Measurements from ENCODE around the gene ANKHD1. TPM values are rescaled to one million over a fixed set of nuclear protein-coding genes. Genes with fewer than 3 reads are reported as not detected.

Gene ANKHD1
- total RNA-seq (2012; rRNA removed) = 38.9 and 46.9 TPM in 2 replicates

- Histone ChIP-seq H3K4me2 (ENCODE audit: low read length) (peak within 1 kb of the TSS; percentile 86), H3K9me3 (replicated peaks; ENCODE audit: low read length) (no peaks in the 10 kb centered on the region), H3K4me3 (ENCODE audit: low read length) (peak within 1 kb of the TSS; percentile 83), H3K36me3 (ENCODE audit: insufficient read depth, low read length) (peaks cover 5% of the 10 kb centered on the region), H3K9ac (ENCODE audit: low read depth, low read length) (peak within 1 kb of the TSS; percentile 91), H3K27me3 (ENCODE audit: control insufficient read depth, insufficient read depth, low read length) (no peaks in the 10 kb centered on the region), H3K4me1 (ENCODE audit: control insufficient read depth, insufficient read depth, low read length) (peaks cover 13% of the 10 kb centered on the region)
Measured at GRCh38 chr5:140401362-140402257, at the start of gene ANKHD1. TSS of gene ANKHD1 (plus strand) at chr5:140401833. CDS start at chr5:140401968, 135 bp downstream.

DNA sequence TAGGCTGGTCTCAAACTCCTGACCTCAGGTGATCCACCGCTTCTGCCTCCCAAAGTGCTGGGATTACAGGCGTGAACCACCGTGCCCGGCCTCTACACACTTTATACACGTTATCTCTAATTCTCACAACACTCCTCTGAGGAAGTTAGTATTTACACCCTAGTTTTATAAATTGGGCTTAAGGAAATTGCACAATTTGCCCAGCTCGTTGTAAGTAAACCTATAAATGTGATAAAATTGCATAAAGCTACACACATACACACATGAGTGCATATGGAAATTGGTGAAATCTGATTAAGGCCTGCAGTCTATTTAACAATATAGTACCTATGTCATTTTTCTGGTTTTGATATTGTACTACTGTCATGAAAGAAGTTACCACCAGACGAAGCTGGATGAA, 46.1 kb upstream of the ANKHD1 start:
- H3K9ac ChIP-seq (ENCODE audit: low read depth, low read length) = no peak overlapping the region
- H3K27me3 ChIP-seq (ENCODE audit: control insufficient read depth, insufficient read depth, low read length) = no peaks in the 10 kb centered on the region
- H3K4me1 ChIP-seq (ENCODE audit: control insufficient read depth, insufficient read depth, low read length) = peaks cover 7% of the 10 kb centered on the region
- no peak overlapping the region for H3K4me3 ChIP-seq (ENCODE audit: low read length)
- H3K4me2 ChIP-seq (ENCODE audit: low read length) = no peak overlapping the region
- no peaks in the 10 kb centered on the region for H3K9me3 ChIP-seq (replicated peaks; ENCODE audit: low read length)
- H3K36me3 ChIP-seq (ENCODE audit: insufficient read depth, low read length) = no peaks in the 10 kb centered on the region

DNA sequence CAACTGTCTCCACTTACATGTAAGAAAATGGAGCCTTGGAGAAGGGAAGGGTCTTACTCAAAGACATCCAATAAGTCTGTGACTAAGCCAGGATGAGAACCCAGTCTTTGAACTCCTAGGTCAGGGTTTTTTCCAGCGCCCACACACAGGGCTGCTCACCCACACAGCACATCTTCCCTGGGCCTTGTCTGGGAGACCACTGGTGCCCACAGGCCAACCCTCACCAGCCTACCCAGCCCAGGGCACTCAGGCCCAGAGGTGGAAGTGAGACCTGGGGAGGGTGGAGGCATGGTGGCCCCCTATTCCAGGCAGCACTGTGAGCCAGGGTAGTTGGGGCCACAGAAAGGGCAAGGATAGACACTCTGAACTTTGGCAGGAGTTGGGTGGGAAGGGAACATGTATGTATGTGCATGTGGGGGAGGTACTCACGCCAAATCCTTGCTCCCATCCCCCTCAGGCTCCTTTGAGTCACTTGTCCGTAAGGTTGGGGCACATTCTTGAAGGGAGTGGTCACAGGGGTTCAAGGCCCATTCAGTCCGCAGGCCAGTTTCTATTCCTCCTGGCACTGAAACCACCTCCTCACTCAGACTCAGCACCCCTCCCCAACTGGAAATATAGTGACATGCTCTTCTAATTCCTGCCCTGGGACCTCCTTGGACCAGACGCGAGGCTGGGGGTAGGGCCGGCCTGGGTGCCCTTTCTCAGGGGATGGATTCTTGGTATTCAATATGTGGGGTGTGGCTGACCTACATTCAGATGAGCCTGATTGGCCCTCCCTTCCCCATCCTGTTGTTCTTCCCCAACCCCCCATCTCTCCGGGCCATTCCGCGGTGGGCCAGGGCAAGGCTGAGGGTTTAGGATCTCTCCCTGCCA, 44.5 kb upstream of the ANKHD1 start:
- no peak overlapping the region for H3K4me3 ChIP-seq (ENCODE audit: low read length)
- no peaks in the 10 kb centered on the region for H3K27me3 ChIP-seq (ENCODE audit: control insufficient read depth, insufficient read depth, low read length)
- H3K4me2 ChIP-seq (ENCODE audit: low read length) = peak overlapping the region; percentile 73
- H3K9me3 ChIP-seq (replicated peaks; ENCODE audit: low read length) = no peaks in the 10 kb centered on the region
- H3K4me1 ChIP-seq (ENCODE audit: control insufficient read depth, insufficient read depth, low read length) = peaks cover 7% of the 10 kb centered on the region
- no peaks in the 10 kb centered on the region for H3K36me3 ChIP-seq (ENCODE audit: insufficient read depth, low read length)
- no peak overlapping the region for H3K9ac ChIP-seq (ENCODE audit: low read depth, low read length)

DNA sequence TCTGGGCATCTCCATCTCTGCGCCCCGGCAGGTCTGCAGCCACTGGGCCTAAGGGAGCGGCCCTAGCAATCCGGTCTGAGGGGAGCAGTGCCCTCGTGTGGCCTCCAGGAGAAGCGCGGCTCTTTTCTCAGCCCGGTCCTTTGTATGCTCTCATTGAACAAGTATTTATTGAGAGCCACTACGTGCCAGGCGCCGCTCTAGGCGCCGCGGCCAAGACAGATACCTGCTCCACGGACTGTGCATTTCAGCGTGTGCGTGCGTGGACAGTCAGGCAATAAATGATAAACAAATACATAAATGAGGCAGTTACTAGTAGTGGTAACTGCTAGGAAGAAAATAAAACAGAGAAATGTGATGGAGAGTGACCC, 43.9 kb upstream of the ANKHD1 start:
- Histone ChIP-seq H3K4me1 (ENCODE audit: control insufficient read depth, insufficient read depth, low read length) (peaks cover 7% of the 10 kb centered on the region), H3K9ac (ENCODE audit: low read depth, low read length) (peak overlapping the region; percentile 1), H3K27me3 (ENCODE audit: control insufficient read depth, insufficient read depth, low read length) (no peaks in the 10 kb centered on the region), H3K4me2 (ENCODE audit: low read length) (peak overlapping the region; percentile 73), H3K4me3 (ENCODE audit: low read length) (peak overlapping the region; percentile 34), H3K9me3 (replicated peaks; ENCODE audit: low read length) (no peaks in the 10 kb centered on the region), H3K36me3 (ENCODE audit: insufficient read depth, low read length) (no peaks in the 10 kb centered on the region)

DNA sequence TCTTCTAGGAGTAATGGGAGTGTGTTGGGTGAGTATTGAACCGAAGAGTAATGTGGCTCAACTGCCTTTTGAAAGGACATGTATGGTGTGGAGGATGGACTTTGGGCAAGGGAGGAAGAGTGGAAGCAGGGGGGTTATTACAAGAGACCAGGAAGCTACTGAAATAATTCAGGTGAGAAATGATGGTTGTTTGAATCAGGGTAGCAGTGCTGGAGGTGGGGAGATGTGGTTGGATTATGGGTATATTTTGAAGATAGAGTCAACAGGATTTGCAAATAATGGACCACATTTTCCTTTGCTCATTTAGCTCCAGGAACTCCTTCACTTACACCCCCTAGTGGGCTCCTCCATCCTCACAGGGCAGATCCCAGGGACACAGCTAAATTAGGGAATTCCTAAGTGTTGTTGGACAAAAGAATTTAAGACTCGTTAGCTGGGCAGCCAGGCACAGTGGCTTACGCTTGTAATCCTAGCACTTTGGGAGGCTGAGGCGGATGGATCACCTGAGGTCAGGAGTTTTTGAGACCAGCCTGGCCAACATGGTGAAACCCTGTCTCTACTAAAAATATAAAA, 42.8 kb upstream of the ANKHD1 start:
- no peaks in the 10 kb centered on the region for H3K9me3 ChIP-seq (replicated peaks; ENCODE audit: low read length)
- H3K27me3 ChIP-seq (ENCODE audit: control insufficient read depth, insufficient read depth, low read length) = no peaks in the 10 kb centered on the region
- H3K4me3 ChIP-seq (ENCODE audit: low read length) = no peak overlapping the region
- H3K4me1 ChIP-seq (ENCODE audit: control insufficient read depth, insufficient read depth, low read length) = peaks cover 11% of the 10 kb centered on the region
- H3K9ac ChIP-seq (ENCODE audit: low read depth, low read length) = no peak overlapping the region
- no peaks in the 10 kb centered on the region for H3K36me3 ChIP-seq (ENCODE audit: insufficient read depth, low read length)
- H3K4me2 ChIP-seq (ENCODE audit: low read length) = no peak overlapping the region

DNA sequence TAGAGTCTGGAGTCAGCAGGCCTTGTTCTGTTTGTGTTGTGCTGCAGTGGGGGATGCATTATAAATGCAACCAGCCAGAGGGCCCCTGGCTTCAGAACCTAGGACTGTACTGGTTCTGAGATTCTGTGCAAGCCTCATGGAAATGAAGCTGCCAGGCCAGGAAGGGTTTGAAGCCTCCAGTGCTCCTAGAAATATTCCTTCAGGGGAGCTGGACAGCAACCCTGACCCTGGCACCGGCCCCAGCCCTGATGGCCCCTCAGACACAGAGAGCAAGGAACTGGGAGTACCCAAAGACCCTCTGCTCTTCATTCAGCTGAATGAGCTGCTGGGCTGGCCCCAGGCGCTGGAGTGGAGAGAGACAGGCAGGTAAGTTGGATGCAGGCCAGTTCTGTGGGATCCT, 41.5 kb upstream of the ANKHD1 start, which contains the start of gene SLC4A9:
SLC4A9 (plus strand) TSS at position 94 of the 400 bp plus-strand sequence; CDS start at position 137, 43 bp downstream.
- Histone ChIP-seq H3K4me3 (ENCODE audit: low read length) (no peak within 1 kb of the TSS), H3K4me1 (ENCODE audit: control insufficient read depth, insufficient read depth, low read length) (peaks cover 11% of the 10 kb centered on the region), H3K36me3 (ENCODE audit: insufficient read depth, low read length) (no peaks in the 10 kb centered on the region), H3K9me3 (replicated peaks; ENCODE audit: low read length) (no peaks in the 10 kb centered on the region), H3K27me3 (ENCODE audit: control insufficient read depth, insufficient read depth, low read length) (peaks cover 2% of the 10 kb centered on the region), H3K9ac (ENCODE audit: low read depth, low read length) (no peak within 1 kb of the TSS), H3K4me2 (ENCODE audit: low read length) (no peak within 1 kb of the TSS)

DNA sequence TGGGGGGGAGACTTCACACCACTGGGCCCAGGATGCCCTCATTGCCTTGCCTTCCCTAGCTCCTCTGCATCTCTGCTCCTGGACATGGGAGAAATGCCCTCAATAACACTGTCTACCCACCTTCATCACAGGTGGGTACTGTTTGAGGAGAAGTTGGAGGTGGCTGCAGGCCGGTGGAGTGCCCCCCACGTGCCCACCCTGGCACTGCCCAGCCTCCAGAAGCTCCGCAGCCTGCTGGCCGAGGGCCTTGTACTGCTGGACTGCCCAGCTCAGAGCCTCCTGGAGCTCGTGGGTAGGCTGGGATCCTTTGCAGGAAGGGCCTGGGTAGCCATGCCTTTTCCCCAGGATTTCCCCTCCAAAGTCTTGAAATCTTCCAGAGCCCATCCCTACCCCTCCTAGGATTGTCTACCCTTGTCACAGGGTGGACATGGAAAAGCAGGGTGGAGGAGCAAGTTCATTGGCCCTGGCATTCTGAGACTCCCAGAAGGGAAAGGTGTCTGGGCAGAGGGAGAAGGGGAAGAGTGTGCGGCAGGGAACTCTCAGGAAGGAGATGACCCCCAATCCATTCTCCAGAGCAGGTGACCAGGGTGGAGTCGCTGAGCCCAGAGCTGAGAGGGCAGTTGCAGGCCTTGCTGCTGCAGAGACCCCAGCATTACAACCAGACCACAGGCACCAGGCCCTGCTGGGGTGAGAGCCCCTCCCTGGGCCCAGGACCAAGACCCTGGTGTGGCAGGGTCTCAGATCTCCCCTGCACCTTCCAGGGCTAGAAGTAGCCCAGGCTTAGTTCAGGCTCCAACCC, 40.8 kb upstream of the ANKHD1 start:
- Histone ChIP-seq H3K36me3 (ENCODE audit: insufficient read depth, low read length) (no peaks in the 10 kb centered on the region), H3K27me3 (ENCODE audit: control insufficient read depth, insufficient read depth, low read length) (peaks cover 3% of the 10 kb centered on the region), H3K9ac (ENCODE audit: low read depth, low read length) (no peak overlapping the region), H3K4me2 (ENCODE audit: low read length) (no peak overlapping the region), H3K9me3 (replicated peaks; ENCODE audit: low read length) (no peaks in the 10 kb centered on the region), H3K4me1 (ENCODE audit: control insufficient read depth, insufficient read depth, low read length) (peaks cover 11% of the 10 kb centered on the region), H3K4me3 (ENCODE audit: low read length) (no peak overlapping the region)

DNA sequence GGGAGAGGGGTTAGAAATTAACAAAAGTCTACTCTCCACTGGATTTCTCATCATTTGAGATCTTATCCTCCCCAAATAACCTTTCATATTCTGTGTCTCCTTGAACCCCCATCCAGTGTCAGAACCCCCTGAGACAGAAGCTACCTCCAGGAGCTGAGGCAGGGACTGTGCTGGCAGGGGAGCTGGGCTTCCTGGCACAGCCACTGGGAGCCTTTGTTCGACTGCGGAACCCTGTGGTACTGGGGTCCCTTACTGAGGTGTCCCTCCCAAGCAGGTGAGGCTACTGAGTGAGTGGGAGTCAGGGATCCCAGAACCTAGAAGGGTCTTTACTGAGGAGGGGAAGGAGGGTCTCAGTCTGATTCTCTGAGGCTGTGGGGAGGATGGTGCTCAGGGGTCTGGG, 39.7 kb upstream of the ANKHD1 start:
- no peak overlapping the region for H3K4me3 ChIP-seq (ENCODE audit: low read length)
- H3K9me3 ChIP-seq (replicated peaks; ENCODE audit: low read length) = no peaks in the 10 kb centered on the region
- H3K4me2 ChIP-seq (ENCODE audit: low read length) = no peak overlapping the region
- no peak overlapping the region for H3K9ac ChIP-seq (ENCODE audit: low read depth, low read length)
- H3K36me3 ChIP-seq (ENCODE audit: insufficient read depth, low read length) = no peaks in the 10 kb centered on the region
- peaks cover 7% of the 10 kb centered on the region for H3K27me3 ChIP-seq (ENCODE audit: control insufficient read depth, insufficient read depth, low read length)
- peaks cover 10% of the 10 kb centered on the region for H3K4me1 ChIP-seq (ENCODE audit: control insufficient read depth, insufficient read depth, low read length)

DNA sequence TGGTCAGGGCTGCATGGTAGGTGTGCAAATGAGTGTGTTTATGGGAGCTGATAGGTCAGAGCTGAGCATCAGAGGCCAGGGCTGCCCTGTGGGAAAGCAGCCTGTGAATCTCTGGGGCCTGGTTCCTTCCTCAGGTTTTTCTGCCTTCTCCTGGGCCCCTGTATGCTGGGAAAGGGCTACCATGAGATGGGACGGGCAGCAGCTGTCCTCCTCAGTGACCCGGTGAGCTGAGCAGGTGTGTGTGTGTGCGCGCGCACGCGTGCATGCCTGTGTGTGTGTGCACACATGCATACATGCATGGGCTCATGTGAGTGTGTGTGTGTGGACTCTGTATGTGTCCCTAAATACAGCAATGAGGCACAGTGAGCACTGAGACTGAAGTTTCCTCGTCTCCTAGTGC, 39.3 kb upstream of the ANKHD1 start:
- Histone ChIP-seq H3K4me2 (ENCODE audit: low read length) (no peak overlapping the region), H3K4me3 (ENCODE audit: low read length) (no peak overlapping the region), H3K27me3 (ENCODE audit: control insufficient read depth, insufficient read depth, low read length) (peaks cover 7% of the 10 kb centered on the region), H3K4me1 (ENCODE audit: control insufficient read depth, insufficient read depth, low read length) (peaks cover 6% of the 10 kb centered on the region), H3K9me3 (replicated peaks; ENCODE audit: low read length) (no peaks in the 10 kb centered on the region), H3K9ac (ENCODE audit: low read depth, low read length) (no peak overlapping the region), H3K36me3 (ENCODE audit: insufficient read depth, low read length) (no peaks in the 10 kb centered on the region)

- H3K27me3 ChIP-seq (ENCODE audit: control insufficient read depth, insufficient read depth, low read length) = peaks cover 7% of the 10 kb centered on the region
- no peaks in the 10 kb centered on the region for H3K36me3 ChIP-seq (ENCODE audit: insufficient read depth, low read length)
- H3K9me3 ChIP-seq (replicated peaks; ENCODE audit: low read length) = no peaks in the 10 kb centered on the region
- peak overlapping the region; percentile 88 for H3K4me2 ChIP-seq (ENCODE audit: low read length)
- peak overlapping the region; percentile 67 for H3K4me3 ChIP-seq (ENCODE audit: low read length)
- peaks cover 4% of the 10 kb centered on the region for H3K4me1 ChIP-seq (ENCODE audit: control insufficient read depth, insufficient read depth, low read length)
- H3K9ac ChIP-seq (ENCODE audit: low read depth, low read length) = no peak overlapping the region
Measured at GRCh38 chr5:140362875-140363630, 38.6 kb upstream of the ANKHD1 start.

All from skeletal muscle satellite cell (primary cell).